Measurements from ENCODE around the gene FGD4.

DNA sequence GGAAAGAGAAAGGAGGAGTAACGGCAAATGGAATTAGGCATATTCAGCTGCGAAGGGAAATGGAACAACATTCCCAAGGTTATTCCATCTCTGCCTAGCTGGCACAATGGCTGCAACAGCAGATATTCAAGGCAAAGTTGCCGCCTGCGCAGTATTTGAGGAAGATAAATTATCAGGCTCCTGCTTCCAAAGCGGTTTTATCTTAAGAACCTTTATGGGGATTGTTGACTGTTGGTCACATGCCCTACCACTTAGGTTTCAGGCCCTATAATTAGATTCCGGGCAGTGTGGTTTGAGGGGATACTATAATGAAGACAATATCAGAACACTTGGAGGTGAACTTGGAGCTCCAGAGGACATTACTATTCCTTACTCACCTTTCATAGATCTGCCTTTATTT lies 99.7 kb downstream of the FGD4 start:
- TF ChIP-seq POLR2A (IDR thresholded peaks at IDR 0.05; ENCODE audit: low read depth, low read length) = no peak
- TF ChIP-seq POLR2AphosphoS5 (IDR thresholded peaks at IDR 0.05; ENCODE audit: low read depth, low read length) = no peak
- TF ChIP-seq PAX5 (IDR thresholded peaks at IDR 0.05; ENCODE audit: insufficient read depth, low read length, severe bottlenecking) = no peak
- no peak for TF ChIP-seq SPI1 (IDR thresholded peaks at IDR 0.05; ENCODE audit: low read depth, low read length)
